Heart left ventricle (tissue), 16 donors: ENCODE results near the gene ITPR2. TPM values are rescaled to one million over a fixed set of nuclear protein-coding genes. Genes with fewer than 3 reads are reported as not detected.
A peak's percentile ranks its signal among the peaks of the same experiment; 100 is the strongest.

Experiments used
- ATAC-seq, 4 donors: fragments of 200-7000 bp; cut with Tn5 transposase; one replicate each; pipeline ENCODE4 v1.9.1; 2020 to 2022; ENCODE audit warnings: moderate library complexity in 4 of 4, mild to moderate bottlenecking in 3 of 4, moderate number of reproducible peaks in 1 of 4
- DNase-seq, 5 donors: peaks; one replicate each; pipeline ENCODE4 v3.0.0-alpha.2; 2020
- H3K27ac ChIP-seq, 12 donors: fragments of 200-600 bp; sonication (generic) in 4 of 12; one replicate each; pipeline versions ENCODE4 v1.5.0 to v1.8.0; 2016 to 2022; ENCODE audit warnings: mild to moderate bottlenecking in 2 of 12
- H3K27me3 ChIP-seq, 9 donors: fragments of 200-600 bp; sonication (generic) in 2 of 9; one replicate each; pipeline versions ENCODE4 v1.5.1 to v1.8.0; 2016 to 2022; ENCODE audit warnings: mild to moderate bottlenecking in 3 of 9
- H3K36me3 ChIP-seq, 9 donors: fragments of 200-600 bp; sonication (generic) in 2 of 9; one replicate each; pipeline versions ENCODE4 v1.5.0 to v1.8.0; 2018 to 2022; ENCODE audit warnings: mild to moderate bottlenecking in 2 of 9
- H3K4me1 ChIP-seq, 12 donors: fragments of 200-600 bp; sonication (generic) in 4 of 12; one replicate each; pipeline versions ENCODE4 v1.5.0 to v1.8.0; 2016 to 2022; ENCODE audit warnings: mild to moderate bottlenecking in 3 of 12
- H3K4me3 ChIP-seq, 12 donors: fragments of 200-600 bp; sonication (generic) in 4 of 12; one replicate each; pipeline versions ENCODE4 v1.5.0 to v1.8.0; 2017 to 2022; ENCODE audit warnings: mild to moderate bottlenecking in 9 of 12, moderate library complexity in 4 of 12
- H3K9me3 ChIP-seq, 12 donors: fragments of 200-600 bp; sonication (generic) in 4 of 12; one replicate each; pipeline versions ENCODE4 v1.5.0 to v1.8.0; 2016 to 2022; ENCODE audit warnings: mild to moderate bottlenecking in 1 of 12
- CTCF ChIP-seq, 12 donors: fragments of 200-600 bp; sonication (generic) in 4 of 12; IDR thresholded peaks; one replicate each; pipeline versions ENCODE4 v1.5.0 to v1.8.0; 2018 to 2022; ENCODE audit warnings: antibody characterized with exemption in 12 of 12, mild to moderate bottlenecking in 5 of 12
- POLR2A ChIP-seq, 2 donors: fragments of 450-650 bp; IDR thresholded peaks; one replicate each; pipeline ENCODE4 v1.6.1; 2017; ENCODE audit warnings: antibody characterized with exemption in 2 of 2, mild to moderate bottlenecking in 2 of 2, moderate library complexity in 2 of 2
- WGBS, 4 donors: extraction: QIAGEN DNeasy Blood & Tissue Kit in 2 of 4; methylation state at CpG; one replicate each; pipeline versions ENCODE4 v1.1.5 to v1.1.7; 2013 to 2018; 5-methylcytosine and 5-hydroxymethylcytosine counted together
- intact Hi-C, 10 donors: fragments of 100-400 bp; cut with DNase I; formaldehyde crosslinking; loops; one replicate each; pipeline versions ENCODE4 v1.11.1 to v1.14.2; 2022
- polyA plus RNA-seq, 2 donors: library from polyadenylated mRNA; stranded (reverse); fragments of 200-250 nt; gene quantifications; one replicate each; pipeline ENCODE4 v1.2.3, GENCODE V29; 2013
- total RNA-seq, 9 donors: library from RNA; depleted of rRNA in 2 of 9; stranded (reverse); fragments of >200 nt in 2 of 9; fragmentation: NEBNext Ultra II Directional in 3 of 9; extraction: Animal tissue kit (Norgen Biotek cat#: 25700) in 3 of 9; gene quantifications; one replicate each; pipeline versions ENCODE4 v1.1.0 to v1.2.4, GENCODE V29; 2016 to 2023
- donor health status: ischemic (EF 13 %, LVEDD 7.1; RV severe dilation, severe dysfunction).
- donor health status: healthy with polysubstance abuse.
- donor health status: DM: no; HTN: yes; CAD: no.
- donor health status: DM: no; HTN: no; CAD: no.
- donor health status: ischemic (EF 25% LVEDD 6.9; RV normal size, moderate dysfunction).
- donor health status: ischemic (EF 25% LVEDD 5.7; RV mildly dilated, moderate dysfunction).
- donor health status: healthy.
- donor health status: DM: yes; HTN: yes; CAD: no.
- donor health status: ischemic (EF 35%, LVEDD 5.7; RV mildly dilated, moderate dysfunction).
- donor health status: nonischemic (EF 11% LVEDD 7.7; RV severe dilation, severe dysfunction).
- donor health status: DM: yes; HTN: yes; CAD: no.
- donor health status: PGD.
- donor health status: ischemic (EF 29% LVEDD 5.4; RV normal size, mild dysfunction).
- donor health status: nonischemic (EF 23%, LVEDD 6.1; RV moderate dilation, normal function).

Gene ITPR2
- total and polyA plus RNA-seq, 11 donors, result 3.4 to 45.6 (median 11.8) TPM

- Histone ChIP-seq H3K36me3 (no peaks in the 10 kb centered on the region), H3K27me3 (no peaks in the 10 kb centered on the region), H3K27ac (peak overlapping the region; percentile 90 to 99 (median 92)), H3K4me1 (peaks cover 0 to 59% (median 16%) of the 10 kb centered on the region in 12 donors), H3K4me3 (peak overlapping the region; percentile 62 to 98 (median 91)), H3K9me3 (no peaks in the 10 kb centered on the region)
- TF ChIP-seq POLR2A (IDR thresholded peaks at IDR 0.05), result peak in 1 of 2 donors; percentile 46
- peak in 3 of 12 donors; percentile 13 to 42 (median 35) for TF ChIP-seq CTCF (IDR thresholded peaks at IDR 0.05)
- 0 to 1% (median 0%) methylated on average over 33 to 55 of the region's 55 CpGs for WGBS, 4 donors
- DNase-seq (peak; percentile 65 to 81 (median 66)), ATAC-seq (peak; percentile 34 to 68 (median 66))
- intact Hi-C loops, result loop anchor here in 7 of 10 donors (5.0 to 10.0 kb wide), 7 partner anchors 53 to 727 kb away; no protein-coding TSS in a partner anchor
Measured at GRCh38 chr12:26831951-26832821, 808 bp downstream of the ITPR2 start.

GRCh38 chr12:26830783-26831551 is 2.0 kb downstream of the ITPR2 start:
- intact Hi-C loops, result loop anchor here in 7 of 10 donors (5.0 to 10.0 kb wide), 7 partner anchors 54 to 726 kb away; no protein-coding TSS in a partner anchor
- peak overlapping the region in 8 of 12 donors; percentile 1 to 98 (median 62) for H3K4me3 ChIP-seq
- no peak for ATAC-seq

GRCh38 chr12:26830363-26830762 is 2.6 kb downstream of the ITPR2 start:
- no peak for TF ChIP-seq POLR2A (IDR thresholded peaks at IDR 0.05)
- TF ChIP-seq CTCF (IDR thresholded peaks at IDR 0.05), result no peak
- ATAC-seq (no peak), DNase-seq (no peak)
- Histone ChIP-seq H3K27ac (no peak overlapping the region), H3K27me3 (no peaks in the 10 kb centered on the region), H3K9me3 (no peaks in the 10 kb centered on the region), H3K4me3 (peak overlapping the region in 5 of 12 donors; percentile 13 to 98 (median 85)), H3K4me1 (peaks cover 0 to 52% (median 16%) of the 10 kb centered on the region in 12 donors), H3K36me3 (no peaks in the 10 kb centered on the region)
- intact Hi-C loops, result loop anchor here in 7 of 10 donors (5.0 to 10.0 kb wide), 7 partner anchors 54 to 726 kb away; no protein-coding TSS in a partner anchor
- 72 to 85% (median 77%) methylated on average over 1 of the region's 1 CpG for WGBS, 4 donors

More at GRCh38 chr12:26830783-26831551, 2.0 kb downstream of the ITPR2 start:
- Histone ChIP-seq H3K36me3 (no peaks in the 10 kb centered on the region), H3K27ac (peak overlapping the region in 1 of 12 donors; percentile 46), H3K27me3 (no peaks in the 10 kb centered on the region), H3K9me3 (no peaks in the 10 kb centered on the region), H3K4me1 (peaks cover 0 to 55% (median 16%) of the 10 kb centered on the region in 12 donors)
- WGBS, 4 donors, result 71 to 92% (median 84%) methylated on average over 13 of the region's 13 CpGs
- DNase-seq, result no peak
- TF ChIP-seq POLR2A (IDR thresholded peaks at IDR 0.05) (no peak), CTCF (IDR thresholded peaks at IDR 0.05) (no peak)
